Measurements from ENCODE around the gene SHPK. TPM values are rescaled to one million over a fixed set of nuclear protein-coding genes. Genes with fewer than 3 reads are reported as not detected.

Gene SHPK
- total and polyA plus RNA-seq, 10 donors: 2.3 to 13.6 (median 10.2) TPM

DNA sequence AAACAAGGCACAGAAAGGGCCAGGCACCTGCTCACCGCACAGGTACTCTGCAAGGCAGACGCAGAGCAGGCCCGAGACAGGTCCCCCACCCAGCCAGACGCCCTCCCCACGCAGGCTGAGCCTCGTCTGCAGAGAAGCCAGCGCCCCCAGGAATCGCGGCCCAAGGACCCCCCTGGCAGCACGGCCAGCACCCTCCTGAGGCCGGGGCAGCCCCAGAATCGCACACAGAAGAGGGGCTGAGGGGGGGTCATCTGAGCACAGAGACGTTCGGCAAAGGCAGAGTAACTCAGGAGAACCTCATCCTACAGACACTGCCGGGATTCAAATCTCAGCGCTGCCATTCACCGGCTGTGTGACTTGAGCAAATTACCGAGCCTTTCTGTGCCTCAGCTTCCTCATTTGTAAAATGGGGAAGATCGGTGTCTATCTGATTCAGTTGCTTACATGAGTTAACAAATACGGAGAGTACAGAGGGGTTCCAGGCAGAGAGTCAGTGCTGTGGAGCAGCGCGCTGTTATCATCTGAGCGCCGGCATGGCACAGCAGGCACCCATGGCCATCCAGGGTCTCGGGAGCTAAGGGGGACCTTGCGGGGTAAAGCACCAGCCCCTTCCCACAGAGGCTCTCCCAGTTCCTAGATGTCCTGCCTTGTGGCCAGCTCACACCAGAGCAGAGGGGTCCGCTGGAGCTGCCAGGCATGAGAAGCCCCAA is 42.9 kb upstream of the SHPK start:
- Histone ChIP-seq H3K27ac (peak overlapping the region in 1 of 8 donors; percentile 11), H3K36me3 (peaks cover 0 to 68% (median 23%) of the 10 kb centered on the region in 6 donors), H3K27me3 (replicated peaks in 1 of 7) (peaks cover 0 to under 1% (median 0%) of the 10 kb centered on the region in 7 donors), H3K4me1 (peaks cover 0 to 45% (median 19%) of the 10 kb centered on the region in 6 donors), H3K9me3 (no peaks in the 10 kb centered on the region), H3K4me3 (no peak overlapping the region)
- 84 to 91% (median 87%) methylated on average over 26 to 27 of the region's 27 CpGs for WGBS, 5 donors
- no peak for DNase-seq
- TF ChIP-seq POLR2AphosphoS5 (IDR thresholded peaks at IDR 0.05) (peak in 2 of 3 donors; percentile 25 to 72), POLR2A (IDR thresholded peaks at IDR 0.05) (no peak)
- intact Hi-C loops (cut with DNase I; ENCODE audit: low total_unique reads): no loop called here

DNA sequence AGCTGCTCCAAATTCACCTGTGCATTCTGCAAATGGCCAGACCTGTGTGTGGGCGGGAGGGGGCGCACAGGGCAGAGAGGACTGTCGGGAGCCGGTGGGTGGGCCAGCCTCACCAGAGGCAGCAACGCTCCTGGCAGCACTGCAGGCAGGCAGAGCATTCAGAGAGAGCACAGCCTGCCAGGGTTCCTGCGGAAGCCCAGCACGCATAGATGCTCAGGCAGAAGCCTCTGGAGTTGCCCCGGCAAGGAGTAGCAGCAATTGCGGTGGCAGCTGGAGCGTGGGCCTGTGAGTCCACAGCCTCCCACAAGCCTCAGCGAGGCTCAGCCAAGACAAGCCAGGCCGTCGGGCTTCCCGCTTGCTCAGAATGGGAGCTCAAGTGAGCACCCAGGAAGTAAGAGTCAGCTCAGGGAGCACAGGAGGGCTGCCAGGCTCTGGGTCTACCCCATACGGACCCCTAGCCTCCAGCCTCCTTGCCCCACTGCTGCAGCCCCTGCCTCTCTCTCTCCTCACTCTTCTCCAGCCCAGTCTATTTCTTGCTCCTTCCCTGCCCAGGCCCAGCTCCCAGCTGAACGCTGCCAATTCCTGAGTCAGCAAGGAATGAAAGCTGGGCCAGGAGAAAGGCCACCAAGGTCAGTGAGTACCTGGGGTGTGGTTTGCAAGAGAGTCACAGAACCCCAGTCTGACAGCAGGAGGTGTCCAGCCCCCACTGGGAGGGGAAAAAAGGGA is 42.2 kb upstream of the SHPK start:
- Histone ChIP-seq H3K4me3 (no peak overlapping the region), H3K4me1 (peaks cover 0 to 43% (median 13%) of the 10 kb centered on the region in 6 donors), H3K36me3 (peaks cover 0 to 66% (median 23%) of the 10 kb centered on the region in 6 donors), H3K27me3 (replicated peaks in 1 of 7) (no peaks in the 10 kb centered on the region), H3K9me3 (no peaks in the 10 kb centered on the region), H3K27ac (no peak overlapping the region)
- 76 to 90% (median 84%) methylated on average over 8 to 16 of the region's 16 CpGs for WGBS, 5 donors
- TF ChIP-seq POLR2AphosphoS5 (IDR thresholded peaks at IDR 0.05): peak in 1 of 3 donors; percentile 66
- no peak for TF ChIP-seq POLR2A (IDR thresholded peaks at IDR 0.05)
- intact Hi-C loops (cut with DNase I; ENCODE audit: low total_unique reads): no loop called here
- no peak for DNase-seq

DNA sequence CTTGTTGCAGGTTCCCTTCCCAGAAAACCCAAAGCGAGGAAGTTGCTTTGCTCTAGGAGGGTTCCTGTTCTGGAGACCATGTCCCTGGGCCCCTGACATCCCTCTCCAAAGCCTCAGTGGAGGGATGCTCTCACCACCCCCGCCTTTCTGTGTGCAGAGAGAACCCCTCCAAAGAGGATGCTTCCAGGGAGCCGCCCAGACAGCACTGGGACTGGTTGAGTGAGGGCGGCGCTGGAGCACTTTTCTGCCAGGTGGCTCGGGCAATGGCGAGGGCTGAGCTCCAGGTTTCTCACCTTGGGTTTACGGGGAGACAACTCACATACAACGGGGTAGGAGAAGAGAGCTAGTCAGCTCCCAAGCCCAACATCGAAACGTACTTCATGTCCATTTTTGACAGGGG is 39.8 kb upstream of the SHPK start:
- TF ChIP-seq POLR2AphosphoS5 (IDR thresholded peaks at IDR 0.05) (peak; percentile 27 to 60 (median 30)), POLR2A (IDR thresholded peaks at IDR 0.05) (no peak)
- TF ChIP-seq, protein P1, sequence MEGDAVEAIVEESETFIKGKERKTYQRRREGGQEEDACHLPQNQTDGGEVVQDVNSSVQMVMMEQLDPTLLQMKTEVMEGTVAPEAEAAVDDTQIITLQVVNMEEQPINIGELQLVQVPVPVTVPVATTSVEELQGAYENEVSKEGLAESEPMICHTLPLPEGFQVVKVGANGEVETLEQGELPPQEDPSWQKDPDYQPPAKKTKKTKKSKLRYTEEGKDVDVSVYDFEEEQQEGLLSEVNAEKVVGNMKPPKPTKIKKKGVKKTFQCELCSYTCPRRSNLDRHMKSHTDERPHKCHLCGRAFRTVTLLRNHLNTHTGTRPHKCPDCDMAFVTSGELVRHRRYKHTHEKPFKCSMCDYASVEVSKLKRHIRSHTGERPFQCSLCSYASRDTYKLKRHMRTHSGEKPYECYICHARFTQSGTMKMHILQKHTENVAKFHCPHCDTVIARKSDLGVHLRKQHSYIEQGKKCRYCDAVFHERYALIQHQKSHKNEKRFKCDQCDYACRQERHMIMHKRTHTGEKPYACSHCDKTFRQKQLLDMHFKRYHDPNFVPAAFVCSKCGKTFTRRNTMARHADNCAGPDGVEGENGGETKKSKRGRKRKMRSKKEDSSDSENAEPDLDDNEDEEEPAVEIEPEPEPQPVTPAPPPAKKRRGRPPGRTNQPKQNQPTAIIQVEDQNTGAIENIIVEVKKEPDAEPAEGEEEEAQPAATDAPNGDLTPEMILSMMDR (IDR thresholded peaks at IDR 0.05 in 8 of 11, conservative IDR thresholded peaks at IDR 0.05 in 3 of 11): no peak
- H3K27ac ChIP-seq: no peak overlapping the region
- intact Hi-C loops (cut with DNase I; ENCODE audit: low total_unique reads): no loop called here

DNA sequence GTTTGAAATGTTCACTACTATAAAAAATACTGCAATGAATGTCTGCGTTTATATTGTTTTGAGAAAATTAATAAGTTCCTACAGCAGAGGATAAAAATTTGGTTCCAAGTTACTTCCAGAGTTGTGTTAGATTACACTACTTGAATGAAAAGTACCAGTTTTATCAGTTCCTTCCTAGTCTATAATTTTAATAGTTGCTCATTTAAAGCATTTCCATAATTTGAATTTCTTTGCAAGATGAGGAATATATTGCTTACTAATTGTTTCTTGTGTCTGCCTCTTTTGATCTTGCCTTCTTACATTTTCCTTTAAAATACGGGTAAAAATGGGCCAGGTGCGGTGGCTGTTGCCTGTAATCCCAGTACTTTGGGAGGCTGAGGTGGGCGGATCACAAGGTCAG is 36.5 kb upstream of the SHPK start:
- no peak for DNase-seq
- intact Hi-C loops (cut with DNase I; ENCODE audit: low total_unique reads): no loop called here
- TF ChIP-seq, protein P1 (IDR thresholded peaks at IDR 0.05 in 8 of 11, conservative IDR thresholded peaks at IDR 0.05 in 3 of 11): no peak
- TF ChIP-seq POLR2AphosphoS5 (IDR thresholded peaks at IDR 0.05) (no peak), POLR2A (IDR thresholded peaks at IDR 0.05) (no peak)
- no peaks in the 10 kb centered on the region for H3K27me3 ChIP-seq (replicated peaks in 1 of 7)
- peaks cover 7 to 40% (median 25%) of the 10 kb centered on the region in 6 donors for H3K4me1 ChIP-seq
- H3K9me3 ChIP-seq: no peaks in the 10 kb centered on the region
- H3K36me3 ChIP-seq: peaks cover 0 to 46% (median 12%) of the 10 kb centered on the region in 6 donors
- WGBS, 5 donors: 89 to 95% (median 94%) methylated on average over 4 of the region's 4 CpGs
- no peak overlapping the region for H3K27ac ChIP-seq
- H3K4me3 ChIP-seq: no peak overlapping the region

More for the DNA sequence above, 39.8 kb upstream of the SHPK start:
- WGBS, 5 donors: 86 to 90% (median 89%) methylated on average over 11 of the region's 11 CpGs
- no peak overlapping the region for H3K4me3 ChIP-seq
- no peaks in the 10 kb centered on the region for H3K9me3 ChIP-seq
- H3K4me1 ChIP-seq: peaks cover 0 to 30% (median 5%) of the 10 kb centered on the region in 6 donors
- no peak for DNase-seq
- H3K36me3 ChIP-seq: peaks cover 0 to 62% (median 28%) of the 10 kb centered on the region in 6 donors
- no peaks in the 10 kb centered on the region for H3K27me3 ChIP-seq (replicated peaks in 1 of 7)

DNA sequence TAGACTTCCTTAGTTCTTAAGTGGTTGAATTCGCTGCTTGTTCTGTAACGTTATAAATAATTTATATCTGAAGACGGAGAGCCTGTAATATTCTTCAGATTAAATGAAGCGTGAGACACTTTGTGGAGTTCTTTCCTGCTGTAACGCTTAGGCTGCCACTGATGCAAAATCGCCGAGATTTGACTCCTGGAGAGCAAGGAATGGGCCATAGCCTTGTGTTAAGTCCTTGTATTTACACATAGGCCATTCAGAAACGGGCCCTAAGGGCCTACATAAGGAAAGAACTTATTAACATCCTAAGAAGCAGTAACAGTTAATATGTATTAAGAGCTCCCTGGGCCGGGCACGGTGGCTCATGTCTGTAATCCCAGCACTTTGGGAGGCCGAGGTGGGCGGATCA is 33.5 kb upstream of the SHPK start:
- intact Hi-C loops (cut with DNase I; ENCODE audit: low total_unique reads): no loop called here
- 51 to 63% (median 57%) methylated on average over 12 of the region's 12 CpGs for WGBS, 5 donors
- TF ChIP-seq, protein P1 (IDR thresholded peaks at IDR 0.05 in 8 of 11, conservative IDR thresholded peaks at IDR 0.05 in 3 of 11): no peak
- TF ChIP-seq POLR2A (IDR thresholded peaks at IDR 0.05): no peak
- H3K27me3 ChIP-seq (replicated peaks in 1 of 7): no peaks in the 10 kb centered on the region
- peak overlapping the region; percentile 73 to 99 (median 88) for H3K4me3 ChIP-seq
- DNase-seq: no peak
- peak overlapping the region in 5 of 8 donors; percentile 88 to 95 (median 92) for H3K27ac ChIP-seq
- H3K9me3 ChIP-seq: no peaks in the 10 kb centered on the region
- H3K36me3 ChIP-seq: peaks cover 0 to 32% (median 5%) of the 10 kb centered on the region in 6 donors
- H3K4me1 ChIP-seq: peaks cover 15 to 57% (median 38%) of the 10 kb centered on the region in 6 donors
